NCI-H69 (cell line): ENCODE results near the gene ASCL3.
A peak's percentile ranks its signal among the peaks of the same experiment; 100 is the strongest.
"Not testable (repeated sequence)": the region's sequence is repeated elsewhere in the genome, so short reads cannot be mapped to it uniquely, and the experiment has no call there.

ENCODE experiments used
- DNase-seq: peaks from one replicate; lab custom pipeline; 2025; lab: John Stamatoyannopoulos, UW

The ASCL3 gene

DNA sequence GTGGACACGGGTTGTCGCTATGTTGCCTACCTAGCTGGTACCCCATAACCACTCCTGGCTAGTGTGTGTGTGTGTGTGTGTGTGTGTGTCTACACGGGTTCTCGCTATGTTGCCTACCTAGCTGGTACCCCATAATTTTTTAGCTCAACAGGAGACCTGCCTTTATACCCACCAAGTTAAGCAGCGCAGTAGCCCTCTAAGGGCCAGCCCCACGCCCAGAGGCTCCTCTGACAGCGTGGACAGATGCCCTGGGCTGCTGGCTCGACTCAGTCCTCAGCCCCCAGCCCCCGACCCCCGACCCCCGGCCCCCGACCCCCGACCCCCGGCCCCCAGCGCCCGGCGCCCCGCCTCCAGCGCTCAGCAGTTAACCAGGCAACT, 32.2 kb downstream of the ASCL3 start:
- no peak for DNase-seq

DNA sequence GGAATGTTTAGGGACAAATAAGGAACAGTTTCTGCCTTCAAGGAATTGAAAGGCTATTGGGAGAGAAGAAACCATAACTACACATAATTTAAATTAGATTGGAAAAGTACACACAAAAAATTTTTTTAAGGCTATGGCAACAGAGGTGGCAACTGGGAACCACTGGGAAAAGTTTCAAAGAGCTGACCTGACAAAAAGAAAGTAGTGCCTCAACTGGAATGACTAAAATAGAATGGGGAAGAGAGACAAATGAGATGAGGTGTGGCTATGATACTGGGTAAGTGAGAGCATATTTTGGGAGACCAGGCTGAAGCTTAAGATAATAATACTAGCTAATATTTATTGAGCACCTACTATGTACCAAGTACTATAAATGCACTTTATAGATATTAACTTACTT, 34.7 kb downstream of the ASCL3 start:
- no peak for DNase-seq

DNA sequence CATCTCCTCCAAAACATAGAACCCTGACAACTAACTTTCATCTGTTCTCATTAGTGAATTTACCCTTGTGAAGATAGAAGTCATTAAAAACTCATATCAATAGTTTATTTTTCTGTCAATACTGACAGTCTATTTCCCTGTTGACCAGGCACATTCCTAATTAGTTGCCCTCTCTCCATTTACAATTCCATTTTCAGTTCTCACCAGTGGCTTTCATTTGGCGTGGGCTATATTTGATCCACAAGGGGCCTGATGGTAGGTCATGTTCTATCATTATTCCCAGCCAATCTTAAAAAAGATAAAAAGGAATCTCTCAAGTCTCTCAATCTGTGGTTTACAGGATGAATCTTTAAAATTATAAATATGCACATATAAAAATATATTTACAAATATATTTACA, 35.7 kb downstream of the ASCL3 start:
- peak; percentile 30 for DNase-seq

DNA sequence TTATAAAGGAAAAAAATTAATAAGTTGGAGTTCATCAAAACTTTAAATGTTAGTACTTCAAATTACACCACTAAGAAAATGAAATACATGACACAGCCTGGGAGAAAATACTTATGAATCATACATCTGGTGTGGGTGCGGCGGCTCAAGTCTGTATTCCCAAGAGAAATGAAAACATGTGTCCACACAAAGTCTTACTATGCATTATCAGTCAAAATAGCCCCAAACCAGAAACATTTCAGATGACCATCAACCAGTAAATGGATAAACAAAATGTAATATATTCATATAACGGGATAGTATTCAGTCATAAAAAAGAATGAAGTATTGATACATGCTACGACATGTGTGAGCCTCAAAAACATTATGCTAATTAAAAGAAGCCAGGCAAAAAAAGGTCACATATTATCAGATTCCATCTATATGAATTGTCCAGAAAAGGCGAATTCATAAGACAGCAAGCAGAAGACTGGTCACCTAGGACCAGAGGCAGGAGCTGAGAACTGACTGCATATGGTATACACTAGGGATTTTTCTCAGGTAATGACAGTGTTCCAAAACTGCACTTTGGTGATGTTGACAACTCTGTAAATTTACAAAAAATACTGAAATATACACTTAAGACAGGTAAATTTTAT, 37.2 kb downstream of the ASCL3 start:
- DNase-seq: peak; percentile 31

DNA sequence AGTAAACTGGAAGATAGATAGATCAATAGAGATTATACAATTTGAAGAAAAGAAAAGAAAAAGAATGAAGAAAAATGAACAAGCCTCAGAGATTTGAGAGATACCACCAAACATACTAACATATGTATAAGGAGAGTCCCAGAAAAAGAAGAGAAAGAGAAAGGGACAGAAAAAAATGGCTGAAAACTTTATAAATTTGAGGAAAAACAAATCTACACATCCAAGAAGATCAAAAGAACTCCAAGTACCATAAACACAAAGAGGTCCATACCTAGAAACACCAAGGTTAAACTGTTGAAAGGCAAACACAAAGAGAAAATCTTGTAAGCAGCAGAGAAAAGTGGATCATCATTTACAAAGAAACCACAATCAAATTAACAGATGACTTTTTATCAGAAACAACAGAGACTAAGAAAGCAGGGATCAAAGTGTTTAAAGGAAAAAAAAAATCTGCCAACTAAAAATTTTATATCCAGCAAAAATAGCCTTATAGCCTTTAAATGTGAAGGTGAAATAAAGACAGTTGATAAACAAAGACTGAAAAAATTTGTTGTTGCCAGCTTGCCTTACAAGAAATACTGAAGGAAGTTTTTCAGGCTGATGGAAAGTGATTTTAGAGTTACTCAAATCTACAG, 43.6 kb downstream of the ASCL3 start:
- DNase-seq: no peak

DNA sequence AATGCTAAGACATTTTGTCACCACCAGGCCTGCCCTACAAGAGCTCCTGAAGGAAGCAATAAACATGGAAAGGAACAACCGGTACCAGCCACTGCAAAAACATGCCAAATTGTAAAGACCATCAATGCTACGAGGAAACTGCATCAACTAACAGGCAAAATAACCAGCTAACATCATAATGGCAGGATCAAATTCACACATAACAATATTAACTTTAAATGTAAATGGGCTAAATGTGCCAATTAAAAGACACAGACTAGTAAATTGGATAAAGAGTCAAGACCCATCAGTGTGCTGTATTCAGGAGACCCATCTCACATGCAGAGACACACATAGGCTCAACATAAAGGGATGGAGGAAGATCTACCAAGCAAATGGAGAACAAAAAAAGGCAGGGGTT, 51.6 kb downstream of the ASCL3 start:
- not testable (repeated sequence) for DNase-seq
